ENCODE measurements around the gene DNAI1.
"Not testable (repeated sequence)": the region's sequence is repeated elsewhere in the genome, so short reads cannot be mapped to it uniquely, and the experiment has no call there.

DNAI1 gene

GRCh38 chr9:34451135-34451534 is 7.5 kb upstream of the DNAI1 start:
- no peak for DNase-seq

- DNase-seq, result peak; percentile 74
These were observed 7.1 kb upstream of the DNAI1 start for GRCh38 chr9:34451545-34451944.

- no peak for DNase-seq
These were observed 6.0 kb upstream of the DNAI1 start for GRCh38 chr9:34452568-34452967.

- DNase-seq, result peak; percentile 83
These were observed 4.0 kb upstream of the DNAI1 start for GRCh38 chr9:34454571-34455065.

GRCh38 chr9:34456151-34456550 is 2.5 kb upstream of the DNAI1 start:
- no peak for DNase-seq

- DNase-seq, result no peak
These were observed 1.9 kb upstream of the DNAI1 start for GRCh38 chr9:34456746-34457145.

- DNase-seq, result peak; percentile 68
These were observed 1.2 kb upstream of the DNAI1 start for GRCh38 chr9:34457266-34458012.

GRCh38 chr9:34458959-34459340 is 345 bp downstream of the DNAI1 start:
- DNase-seq, result no peak

GRCh38 chr9:34459356-34459755 is 751 bp downstream of the DNAI1 start:
- no peak for DNase-seq

GRCh38 chr9:34459941-34460340 is 1.3 kb downstream of the DNAI1 start:
- DNase-seq, result no peak

- DNase-seq, result peak; percentile 70
These were observed 4.7 kb downstream of the DNAI1 start for GRCh38 chr9:34463098-34463900.

- DNase-seq, result no peak
These were observed 5.3 kb downstream of the DNAI1 start for GRCh38 chr9:34463901-34464232.

- DNase-seq, result no peak
These were observed 6.0 kb downstream of the DNAI1 start for GRCh38 chr9:34464571-34464970.

- no peak for DNase-seq
These were observed 6.9 kb downstream of the DNAI1 start for GRCh38 chr9:34465468-34465867.

GRCh38 chr9:34475097-34475496 is 16.5 kb downstream of the DNAI1 start:
- no peak for DNase-seq

GRCh38 chr9:34477541-34477940 is 18.9 kb downstream of the DNAI1 start:
- DNase-seq, result no peak

GRCh38 chr9:34479431-34479866 is 20.8 kb downstream of the DNAI1 start:
- DNase-seq, result no peak

GRCh38 chr9:34481620-34482019 is 23.0 kb downstream of the DNAI1 start:
- not testable (repeated sequence) for DNase-seq

- not testable (repeated sequence) for DNase-seq
These were observed 24.1 kb downstream of the DNAI1 start for GRCh38 chr9:34482746-34483145.

GRCh38 chr9:34484678-34485077 is 26.1 kb downstream of the DNAI1 start:
- no peak for DNase-seq

GRCh38 chr9:34485822-34486221 is 27.2 kb downstream of the DNAI1 start:
- no peak for DNase-seq

- DNase-seq, result no peak
These were observed 28.0 kb downstream of the DNAI1 start for GRCh38 chr9:34486572-34486971.

GRCh38 chr9:34490360-34490759 is 31.8 kb downstream of the DNAI1 start:
- no peak for DNase-seq

- DNase-seq, result no peak
These were observed 32.2 kb downstream of the DNAI1 start for GRCh38 chr9:34490760-34491159.

Measured in HCEC 1CT (cell line).